HepG2 (cell line): Measurements from ENCODE around the gene CHST1.

Experiments
- EP300 ChIP-seq, 3 experiments: sonication (generic) in 1 of 3; formaldehyde crosslinking in 1 of 3; IDR thresholded peaks; 2 replicates each; pipeline versions ENCODE4 v1.5.1 to v1.6.1; 2011 to 2020; ENCODE audit warnings: low read depth in 2 of 3, low read length in 2 of 3, borderline replicate concordance in 1 of 3, improper control_type of control experiment in 1 of 3, mild to moderate bottlenecking in 1 of 3, missing genetic modification reagents in 1 of 3, moderate library complexity in 1 of 3
- HOXA7 ChIP-seq: sonication (generic); formaldehyde crosslinking; IDR thresholded peaks from 2 replicates; pipeline ENCODE4 v1.8.1; 2022; ENCODE audit warnings: mild to moderate bottlenecking, missing genetic modification reagents, moderate library complexity
- TF ChIP-seq, protein P1 (sequence below): sonication (generic); formaldehyde crosslinking; IDR thresholded peaks from 2 replicates; pipeline ENCODE4 v1.5.0; 2020; ENCODE audit warnings: mild to moderate bottlenecking, missing genetic modification reagents, moderate library complexity

DNA sequence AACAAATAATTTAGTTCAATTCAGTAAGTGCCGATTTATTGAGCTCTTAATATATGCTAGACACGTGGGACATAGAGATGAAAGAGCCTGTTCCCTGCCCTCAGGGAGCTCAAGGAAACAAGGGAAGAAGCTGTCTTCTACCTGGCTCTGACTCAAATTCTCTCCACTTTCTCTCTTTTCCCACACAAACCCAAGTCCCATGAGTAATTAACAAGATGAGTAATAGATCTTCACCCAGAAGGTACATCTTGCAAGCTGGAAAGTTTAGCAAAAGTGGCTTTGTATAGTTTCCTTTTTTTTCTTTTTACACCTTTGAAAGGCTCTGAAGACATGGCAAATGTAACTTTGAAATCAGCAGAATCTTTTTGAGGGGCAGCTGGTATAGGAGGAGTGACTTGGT is 48.2 kb upstream of the CHST1 start:
- TF ChIP-seq, protein P1, sequence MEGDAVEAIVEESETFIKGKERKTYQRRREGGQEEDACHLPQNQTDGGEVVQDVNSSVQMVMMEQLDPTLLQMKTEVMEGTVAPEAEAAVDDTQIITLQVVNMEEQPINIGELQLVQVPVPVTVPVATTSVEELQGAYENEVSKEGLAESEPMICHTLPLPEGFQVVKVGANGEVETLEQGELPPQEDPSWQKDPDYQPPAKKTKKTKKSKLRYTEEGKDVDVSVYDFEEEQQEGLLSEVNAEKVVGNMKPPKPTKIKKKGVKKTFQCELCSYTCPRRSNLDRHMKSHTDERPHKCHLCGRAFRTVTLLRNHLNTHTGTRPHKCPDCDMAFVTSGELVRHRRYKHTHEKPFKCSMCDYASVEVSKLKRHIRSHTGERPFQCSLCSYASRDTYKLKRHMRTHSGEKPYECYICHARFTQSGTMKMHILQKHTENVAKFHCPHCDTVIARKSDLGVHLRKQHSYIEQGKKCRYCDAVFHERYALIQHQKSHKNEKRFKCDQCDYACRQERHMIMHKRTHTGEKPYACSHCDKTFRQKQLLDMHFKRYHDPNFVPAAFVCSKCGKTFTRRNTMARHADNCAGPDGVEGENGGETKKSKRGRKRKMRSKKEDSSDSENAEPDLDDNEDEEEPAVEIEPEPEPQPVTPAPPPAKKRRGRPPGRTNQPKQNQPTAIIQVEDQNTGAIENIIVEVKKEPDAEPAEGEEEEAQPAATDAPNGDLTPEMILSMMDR (CRISPR knock-in tag), result no peak
- no peak for TF ChIP-seq HOXA7 (CRISPR knock-in tag)
- no peak for TF ChIP-seq EP300 (IDR thresholded peaks at IDR 0.05; ENCODE audit: low read depth in 2 of 2, low read length in 2 of 2)
- TF ChIP-seq EP300 (CRISPR knock-in tag; IDR thresholded peaks at IDR 0.05; ENCODE audit: borderline replicate concordance), result no peak
